Naive B cell (primary cell): ENCODE measurements around the gene WASHC4. TPM values are rescaled to one million over a fixed set of nuclear protein-coding genes. Genes with fewer than 3 reads are reported as not detected.
"Not testable (repeated sequence)": the region's sequence is repeated elsewhere in the genome, so short reads cannot be mapped to it uniquely, and the experiment has no call there.

Source experiments
- ATAC-seq, 2 donors: fragments of 150-1000 bp; cut with Tn5 transposase; 2 replicates each; pipeline ENCODE4 v1.10.0; 2021; ENCODE audit warnings: low read depth in 2 of 2, mild to moderate bottlenecking in 2 of 2, moderate library complexity in 2 of 2
- DNase-seq: peaks from one replicate; pipeline ENCODE4 v3.0.0; 2022
- H3K27ac Mint-ChIP-seq, 6 donors: one replicate each; pipeline ENCODE4 v1.8.0; 2020 to 2022; ENCODE audit warnings: mild to moderate bottlenecking in 6 of 6, mixed read lengths in 6 of 6, moderate library complexity in 5 of 6, inconsistent platforms in 2 of 6
- H3K27me3 Mint-ChIP-seq, 3 donors: one replicate each; pipeline ENCODE4 v1.8.0; 2021 to 2022; ENCODE audit warnings: mixed read lengths in 3 of 3, mild to moderate bottlenecking in 1 of 3
- H3K36me3 Mint-ChIP-seq, 2 donors: one replicate each; pipeline ENCODE4 v1.8.0; 2020 to 2022; ENCODE audit warnings: mixed read lengths in 2 of 2, inconsistent platforms in 1 of 2, mild to moderate bottlenecking in 1 of 2
- H3K4me1 Mint-ChIP-seq, 3 donors: one replicate each; pipeline ENCODE4 v1.8.0; 2020 to 2022; ENCODE audit warnings: mixed read lengths in 3 of 3, inconsistent platforms in 1 of 3, mild to moderate bottlenecking in 1 of 3, moderate library complexity in 1 of 3
- H3K4me3 Mint-ChIP-seq, 8 donors: one replicate each; pipeline ENCODE4 v1.8.0; 2020 to 2022; ENCODE audit warnings: mild to moderate bottlenecking in 8 of 8, mixed read lengths in 8 of 8, moderate library complexity in 8 of 8, inconsistent platforms in 2 of 8
- H3K9me3 Mint-ChIP-seq, 7 donors: one replicate each; pipeline ENCODE4 v1.8.0; 2020 to 2022; ENCODE audit warnings: mixed read lengths in 7 of 7, mild to moderate bottlenecking in 5 of 7, inconsistent platforms in 2 of 7, moderate library complexity in 1 of 7
- polyA plus RNA-seq, 6 donors: library from polyadenylated mRNA; unstranded; fragments of 300-500 nt; fragmentation: Illumina TruSeq; gene quantifications; one replicate each; pipeline ENCODE4 v1.2.3, GENCODE V29; 2021; ENCODE audit warnings: low read depth in 6 of 6

Gene WASHC4
- polyA plus RNA-seq, 6 donors from 2014 or later, result 84.7 to 131 (median 125) TPM

- Mint-ChIP-seq H3K36me3 (no peaks in the 10 kb centered on the region), H3K27ac (no peak overlapping the region), H3K4me3 (peak overlapping the region in 1 of 8 donors; percentile 22), H3K27me3 (peaks cover 5 to 18% (median 9%) of the 10 kb centered on the region in 3 donors), H3K4me1 (peaks cover 7% of the 10 kb centered on the region in 3 donors), H3K9me3 (peaks cover 0 to 2% (median 0%) of the 10 kb centered on the region in 7 donors)
- no peak for DNase-seq
- no peak for ATAC-seq
These were observed 28.6 kb upstream of the WASHC4 start for GRCh38 chr12:105078712-105079570.

GRCh38 chr12:105083031-105083430 lies 24.5 kb upstream of the WASHC4 start:
- peaks cover 0 to 15% (median 11%) of the 10 kb centered on the region in 7 donors for H3K9me3 Mint-ChIP-seq
- H3K4me1 Mint-ChIP-seq, result peaks cover 9 to 10% (median 9%) of the 10 kb centered on the region in 3 donors
- peaks cover 9 to 25% (median 10%) of the 10 kb centered on the region in 3 donors for H3K27me3 Mint-ChIP-seq
- no peak overlapping the region for H3K4me3 Mint-ChIP-seq
- no peak for ATAC-seq
- no peak for DNase-seq
- H3K36me3 Mint-ChIP-seq, result peaks cover 0 to 6% of the 10 kb centered on the region in 2 donors
- H3K27ac Mint-ChIP-seq, result peak overlapping the region in 1 of 6 donors; percentile 28

GRCh38 chr12:105083551-105084105 lies 23.9 kb upstream of the WASHC4 start:
- H3K27ac Mint-ChIP-seq, result peak overlapping the region in 3 of 6 donors; percentile 7 to 69 (median 49)
- peaks cover 0 to 6% of the 10 kb centered on the region in 2 donors for H3K36me3 Mint-ChIP-seq
- H3K9me3 Mint-ChIP-seq, result peaks cover 0 to 15% (median 11%) of the 10 kb centered on the region in 7 donors
- ATAC-seq (peak; percentile 36 to 47), DNase-seq (no peak)
- H3K4me1 Mint-ChIP-seq, result peaks cover 9 to 10% (median 9%) of the 10 kb centered on the region in 3 donors
- H3K4me3 Mint-ChIP-seq, result peak overlapping the region; percentile 64 to 92 (median 82)
- peaks cover 5 to 22% (median 10%) of the 10 kb centered on the region in 3 donors for H3K27me3 Mint-ChIP-seq

- peak within 1 kb of the TSS; percentile 71 to 92 (median 82) for H3K4me3 Mint-ChIP-seq
- peaks cover 0 to 6% of the 10 kb centered on the region in 2 donors for H3K36me3 Mint-ChIP-seq
- peaks cover 9 to 10% (median 9%) of the 10 kb centered on the region in 3 donors for H3K4me1 Mint-ChIP-seq
- ATAC-seq, result peak; percentile 85 to 86
- H3K9me3 Mint-ChIP-seq, result peaks cover 0 to 15% (median 11%) of the 10 kb centered on the region in 7 donors
- DNase-seq, result peak; percentile 42
- H3K27ac Mint-ChIP-seq, result peak within 1 kb of the TSS in 3 of 6 donors; percentile 7 to 69 (median 49)
- peaks cover 5 to 19% (median 10%) of the 10 kb centered on the region in 3 donors for H3K27me3 Mint-ChIP-seq
These were observed 23.0 kb upstream of the WASHC4 start, which contains the start of gene ALDH1L2 for GRCh38 chr12:105084251-105085250. TSS of gene ALDH1L2 (minus strand) at chr12:105084458. CDS start at chr12:105084436, 22 bp downstream.

GRCh38 chr12:105085501-105085900 lies 22.0 kb upstream of the WASHC4 start:
- DNase-seq, result no peak
- no peak for ATAC-seq
- peak overlapping the region in 2 of 6 donors; percentile 15 to 40 for H3K27ac Mint-ChIP-seq
- H3K36me3 Mint-ChIP-seq, result peaks cover 0 to 6% of the 10 kb centered on the region in 2 donors
- H3K27me3 Mint-ChIP-seq, result peaks cover 5 to 19% (median 10%) of the 10 kb centered on the region in 3 donors
- H3K4me3 Mint-ChIP-seq, result peak overlapping the region in 7 of 8 donors; percentile 32 to 72 (median 54)
- peaks cover 9 to 10% (median 10%) of the 10 kb centered on the region in 3 donors for H3K4me1 Mint-ChIP-seq
- H3K9me3 Mint-ChIP-seq, result peaks cover 0 to 15% (median 11%) of the 10 kb centered on the region in 7 donors

- ATAC-seq (no peak), DNase-seq (no peak)
- H3K27ac Mint-ChIP-seq, result peak overlapping the region in 2 of 6 donors; percentile 13 to 22
- peaks cover 0 to 6% of the 10 kb centered on the region in 2 donors for H3K36me3 Mint-ChIP-seq
- H3K4me3 Mint-ChIP-seq, result peak overlapping the region in 1 of 8 donors; percentile 29
- peaks cover 0 to 21% (median 12%) of the 10 kb centered on the region in 7 donors for H3K9me3 Mint-ChIP-seq
- peaks cover 0 to 19% (median 6%) of the 10 kb centered on the region in 3 donors for H3K27me3 Mint-ChIP-seq
- peaks cover 0 to 4% (median 0%) of the 10 kb centered on the region in 3 donors for H3K4me1 Mint-ChIP-seq
These were observed 17.7 kb upstream of the WASHC4 start for GRCh38 chr12:105089817-105090216.

GRCh38 chr12:105090361-105090760 lies 17.2 kb upstream of the WASHC4 start:
- H3K36me3 Mint-ChIP-seq, result peaks cover 0 to 9% of the 10 kb centered on the region in 2 donors
- no peak for ATAC-seq
- no peak for DNase-seq
- no peak overlapping the region for H3K4me3 Mint-ChIP-seq
- H3K4me1 Mint-ChIP-seq, result peaks cover 0 to 4% (median 0%) of the 10 kb centered on the region in 3 donors
- H3K27me3 Mint-ChIP-seq, result peaks cover 0 to 17% (median 4%) of the 10 kb centered on the region in 3 donors
- H3K27ac Mint-ChIP-seq, result no peak overlapping the region
- H3K9me3 Mint-ChIP-seq, result peaks cover 0 to 25% (median 16%) of the 10 kb centered on the region in 7 donors

GRCh38 chr12:105091476-105092206 lies 15.9 kb upstream of the WASHC4 start:
- no peak for DNase-seq
- Mint-ChIP-seq H3K27ac (no peak overlapping the region), H3K27me3 (peaks cover 0 to 13% (median 0%) of the 10 kb centered on the region in 3 donors), H3K36me3 (peaks cover 0 to 13% of the 10 kb centered on the region in 2 donors), H3K9me3 (peaks cover 0 to 27% (median 18%) of the 10 kb centered on the region in 7 donors), H3K4me3 (no peak overlapping the region), H3K4me1 (peaks cover 0 to 4% (median 0%) of the 10 kb centered on the region in 3 donors)
- no peak for ATAC-seq

- peaks cover 0 to 4% (median 0%) of the 10 kb centered on the region in 3 donors for H3K4me1 Mint-ChIP-seq
- H3K27ac Mint-ChIP-seq, result no peak overlapping the region
- peaks cover 0 to 13% (median 0%) of the 10 kb centered on the region in 3 donors for H3K27me3 Mint-ChIP-seq
- ATAC-seq (no peak), DNase-seq (no peak)
- H3K9me3 Mint-ChIP-seq, result peaks cover 0 to 30% (median 19%) of the 10 kb centered on the region in 7 donors
- H3K36me3 Mint-ChIP-seq, result peaks cover 0 to 14% of the 10 kb centered on the region in 2 donors
- no peak overlapping the region for H3K4me3 Mint-ChIP-seq
These were observed 15.2 kb upstream of the WASHC4 start for GRCh38 chr12:105092336-105092735.

GRCh38 chr12:105095338-105095737 lies 12.2 kb upstream of the WASHC4 start:
- H3K4me1 Mint-ChIP-seq, H3K27ac Mint-ChIP-seq, ATAC-seq, DNase-seq, H3K4me3 Mint-ChIP-seq: not testable (repeated sequence)
- peaks cover 0 to 36% (median 20%) of the 10 kb centered on the region in 7 donors for H3K9me3 Mint-ChIP-seq
- peaks cover 0 to 13% (median 8%) of the 10 kb centered on the region in 3 donors for H3K27me3 Mint-ChIP-seq
- peaks cover 7 to 18% of the 10 kb centered on the region in 2 donors for H3K36me3 Mint-ChIP-seq

- no peak overlapping the region for H3K4me3 Mint-ChIP-seq
- peaks cover 0 to 11% (median 4%) of the 10 kb centered on the region in 3 donors for H3K4me1 Mint-ChIP-seq
- DNase-seq (no peak), ATAC-seq (no peak)
- no peak overlapping the region for H3K27ac Mint-ChIP-seq
- H3K36me3 Mint-ChIP-seq, result peaks cover 7 to 18% of the 10 kb centered on the region in 2 donors
- peaks cover 0 to 32% (median 16%) of the 10 kb centered on the region in 7 donors for H3K9me3 Mint-ChIP-seq
- H3K27me3 Mint-ChIP-seq, result peaks cover 0 to 8% (median 0%) of the 10 kb centered on the region in 3 donors
These were observed 8.2 kb upstream of the WASHC4 start for GRCh38 chr12:105099356-105099755.
